NCI-H774 (cell line): ENCODE results near the gene CD22.

ENCODE experiments used
- DNase-seq: peaks from one replicate; lab custom pipeline; 2025; lab: John Stamatoyannopoulos, UW

The CD22 gene

DNA sequence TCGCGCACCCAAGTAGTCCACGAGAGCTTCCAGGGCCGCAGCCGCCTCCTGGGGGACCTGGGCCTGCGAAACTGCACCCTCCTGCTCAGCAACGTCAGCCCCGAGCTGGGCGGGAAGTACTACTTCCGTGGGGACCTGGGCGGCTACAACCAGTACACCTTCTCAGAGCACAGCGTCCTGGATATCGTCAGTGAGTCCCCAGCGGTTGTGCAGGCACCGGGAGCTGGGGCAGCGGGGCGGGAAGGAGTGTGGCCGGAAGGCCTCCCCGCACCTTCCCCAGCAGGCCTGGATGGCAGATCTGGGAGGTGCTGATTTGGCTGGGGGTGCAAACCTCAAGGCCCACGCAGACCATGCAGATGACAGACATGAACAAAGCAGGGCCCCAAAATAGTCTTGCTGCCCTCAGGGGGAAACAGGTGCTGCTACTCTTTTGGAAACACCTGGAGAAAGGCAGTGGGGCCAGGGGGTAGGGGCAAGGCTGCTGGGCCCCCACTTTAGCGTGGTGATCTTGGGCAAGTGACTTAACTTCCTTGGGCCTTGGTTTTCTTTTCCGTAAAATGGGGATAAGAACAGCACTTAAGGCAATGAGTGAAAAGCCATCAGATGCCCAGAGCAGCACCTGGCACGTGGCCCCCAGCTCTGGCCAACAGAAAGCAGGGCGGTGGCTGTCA lies 33.1 kb upstream of the CD22 start:
- DNase-seq, result no peak

DNA sequence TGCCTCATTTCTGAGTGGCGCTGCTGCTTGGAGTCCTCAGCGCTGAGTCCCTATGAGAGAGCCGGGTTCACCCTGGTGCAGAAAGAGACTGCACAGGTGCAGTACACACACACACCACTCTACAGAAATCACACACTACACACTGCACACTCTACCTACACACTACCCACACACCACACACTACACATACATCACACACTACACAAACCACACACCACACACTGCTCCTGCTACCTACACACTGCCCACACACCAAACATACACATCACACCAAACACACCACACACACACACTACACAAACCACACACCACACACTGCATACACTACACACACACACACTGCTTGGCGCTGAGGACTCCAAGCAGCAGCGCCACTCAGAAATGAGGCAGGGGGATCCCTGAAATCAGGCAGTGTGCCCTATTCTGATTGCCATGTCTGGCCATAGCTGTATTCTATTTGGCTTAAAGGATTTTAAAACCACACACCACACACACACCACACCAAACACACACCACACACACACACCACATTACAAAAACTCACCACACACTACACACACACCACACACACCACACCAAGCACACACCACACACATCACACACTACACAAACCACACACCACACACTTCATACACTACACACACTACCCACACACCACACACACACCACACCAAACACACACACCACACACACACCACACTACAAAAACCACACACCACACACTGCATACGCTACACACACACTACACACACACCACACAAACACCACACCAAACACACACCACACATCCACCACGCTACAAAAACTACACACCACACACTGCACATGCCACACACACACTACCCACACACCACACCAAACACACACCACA lies 32.1 kb upstream of the CD22 start:
- DNase-seq, result no peak

DNA sequence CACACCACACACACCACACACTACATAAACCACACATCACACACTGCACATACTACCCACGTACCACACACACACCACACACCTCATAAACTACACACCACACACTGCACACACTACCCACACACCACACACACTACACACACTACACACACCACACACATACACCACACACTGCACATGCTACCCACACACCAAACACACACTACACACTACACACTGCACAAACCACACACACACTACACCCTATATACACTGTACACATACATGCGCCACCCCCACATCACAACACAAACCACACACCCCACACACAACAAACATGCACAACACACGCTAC lies 31.5 kb upstream of the CD22 start:
- no peak for DNase-seq

DNA sequence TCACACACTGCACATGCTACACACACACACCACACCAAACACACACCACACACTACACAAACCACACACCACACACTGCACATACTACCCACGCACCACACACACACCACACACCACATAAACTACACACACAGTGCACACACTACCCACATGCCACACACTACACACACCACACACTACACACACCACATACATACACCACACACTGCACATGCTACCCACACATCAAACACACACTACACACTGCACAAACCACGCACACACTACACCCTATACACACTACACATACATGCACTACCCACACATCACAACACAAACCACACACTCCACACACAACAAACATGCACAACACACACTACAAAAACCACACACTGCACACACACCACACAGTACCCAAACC lies 31.1 kb upstream of the CD22 start:
- DNase-seq, result no peak

DNA sequence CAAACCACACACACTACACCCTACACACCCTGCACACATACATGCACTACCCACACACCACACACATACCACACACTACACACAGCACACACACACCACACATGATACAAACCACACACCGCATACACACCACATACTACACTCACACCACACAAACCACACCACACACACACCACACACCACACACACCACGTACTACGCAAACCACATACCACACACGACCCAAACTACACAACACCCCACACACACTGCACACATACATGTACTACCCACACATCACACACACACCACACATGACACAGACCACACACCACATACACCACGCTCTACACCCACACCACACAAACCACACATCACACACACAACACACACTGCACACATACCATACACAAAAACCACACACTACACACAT lies 30.4 kb upstream of the CD22 start:
- DNase-seq, result no peak

DNA sequence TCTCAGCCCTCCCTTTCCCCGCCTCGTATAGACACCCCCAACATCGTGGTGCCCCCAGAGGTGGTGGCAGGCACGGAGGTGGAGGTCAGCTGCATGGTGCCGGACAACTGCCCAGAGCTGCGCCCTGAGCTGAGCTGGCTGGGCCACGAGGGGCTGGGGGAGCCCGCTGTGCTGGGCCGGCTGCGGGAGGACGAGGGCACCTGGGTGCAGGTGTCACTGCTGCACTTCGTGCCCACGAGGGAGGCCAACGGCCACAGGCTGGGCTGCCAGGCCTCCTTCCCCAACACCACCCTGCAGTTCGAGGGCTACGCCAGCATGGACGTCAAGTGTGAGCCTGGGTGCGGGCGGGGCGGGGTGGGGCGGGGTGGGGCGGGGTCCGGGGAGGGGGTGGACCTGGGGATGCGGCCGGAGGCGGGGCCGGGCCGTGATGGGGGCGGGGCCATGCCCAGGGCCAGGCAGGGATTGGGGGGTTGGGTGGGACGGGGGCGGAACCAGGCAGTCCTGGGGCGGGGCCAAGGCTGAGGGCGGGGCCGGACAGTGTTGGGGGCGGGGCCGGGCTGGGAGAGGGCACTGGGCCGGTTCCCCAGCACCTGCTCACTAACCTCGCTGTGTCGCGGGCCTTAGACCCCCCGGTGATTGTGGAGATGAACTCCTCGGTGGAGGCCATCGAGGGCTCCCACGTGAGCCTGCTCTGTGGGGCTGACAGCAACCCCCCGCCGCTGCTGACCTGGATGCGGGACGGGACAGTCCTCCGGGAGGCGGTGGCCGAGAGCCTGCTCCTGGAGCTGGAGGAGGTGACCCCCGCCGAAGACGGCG lies 29.3 kb upstream of the CD22 start:
- DNase-seq, result no peak

DNA sequence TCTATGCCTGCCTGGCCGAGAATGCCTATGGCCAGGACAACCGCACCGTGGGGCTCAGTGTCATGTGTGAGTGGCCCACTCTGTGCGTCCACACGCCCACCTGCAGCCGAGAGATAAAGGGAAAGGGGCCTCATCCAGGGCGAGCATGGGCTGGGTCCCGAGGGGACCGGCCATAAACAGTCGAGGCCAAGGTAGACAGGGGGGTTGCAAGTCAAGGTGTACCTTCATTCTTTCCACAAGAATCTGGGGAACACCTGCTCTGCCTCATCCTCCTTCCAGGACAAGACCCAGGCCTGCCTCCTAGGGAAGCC lies 28.7 kb upstream of the CD22 start:
- DNase-seq, result no peak

DNA sequence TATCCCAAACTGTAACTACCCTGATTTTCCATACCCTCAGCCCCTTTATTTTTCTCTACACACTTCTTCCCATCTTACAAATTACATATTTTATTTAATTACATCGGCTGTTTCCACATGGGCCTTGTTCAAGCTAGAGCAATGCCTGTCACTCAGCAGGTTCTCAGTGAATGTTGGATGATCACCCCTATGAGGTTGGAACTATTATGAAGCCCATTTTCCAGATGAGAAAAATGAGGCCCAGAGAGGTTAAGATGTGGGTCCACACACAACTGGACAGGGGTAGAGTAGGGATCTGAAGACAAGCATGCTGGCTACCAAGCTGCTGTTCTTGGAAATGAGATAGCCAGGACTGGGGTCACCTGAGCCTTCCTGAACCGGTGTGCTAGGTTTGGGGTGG lies 27.0 kb upstream of the CD22 start:
- DNase-seq, result no peak

DNA sequence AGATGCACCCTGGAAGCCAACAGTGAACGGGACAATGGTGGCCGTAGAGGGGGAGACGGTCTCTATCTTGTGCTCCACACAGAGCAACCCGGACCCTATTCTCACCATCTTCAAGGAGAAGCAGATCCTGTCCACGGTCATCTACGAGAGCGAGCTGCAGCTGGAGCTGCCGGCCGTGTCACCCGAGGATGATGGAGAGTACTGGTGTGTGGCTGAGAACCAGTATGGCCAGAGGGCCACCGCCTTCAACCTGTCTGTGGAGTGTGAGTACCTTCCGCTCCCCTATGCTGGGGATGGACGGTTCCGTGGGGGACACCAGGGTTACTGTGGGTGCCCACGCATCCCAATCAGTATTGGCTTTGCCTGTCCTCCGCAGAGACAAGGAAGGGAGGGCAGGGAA lies 26.5 kb upstream of the CD22 start:
- no peak for DNase-seq

DNA sequence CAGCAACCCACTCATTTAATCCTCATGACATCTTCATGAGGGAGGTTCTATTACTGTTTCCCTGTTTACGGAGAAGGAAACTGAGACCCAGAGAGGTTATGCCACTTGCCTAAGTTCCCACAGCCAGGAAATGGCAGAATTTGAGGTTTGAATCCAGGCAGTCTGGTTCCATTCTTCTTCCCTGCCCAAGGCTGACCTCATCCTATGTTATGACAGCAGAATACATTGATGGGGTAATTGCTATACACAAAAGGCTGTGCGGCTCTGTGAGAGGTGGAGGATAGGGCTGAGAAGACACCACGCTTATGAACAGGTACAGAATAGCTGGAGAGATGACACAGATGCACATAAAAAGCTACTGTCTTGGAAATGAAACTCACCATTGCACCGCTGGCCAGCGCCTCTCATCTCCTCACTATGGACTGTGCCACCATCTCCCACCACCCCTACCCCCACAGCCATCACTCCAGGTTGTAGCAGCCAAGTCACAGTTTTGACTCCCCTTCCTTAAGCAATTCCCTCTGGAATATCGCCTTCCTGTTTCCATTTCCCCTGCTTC lies 25.6 kb upstream of the CD22 start:
- no peak for DNase-seq

DNA sequence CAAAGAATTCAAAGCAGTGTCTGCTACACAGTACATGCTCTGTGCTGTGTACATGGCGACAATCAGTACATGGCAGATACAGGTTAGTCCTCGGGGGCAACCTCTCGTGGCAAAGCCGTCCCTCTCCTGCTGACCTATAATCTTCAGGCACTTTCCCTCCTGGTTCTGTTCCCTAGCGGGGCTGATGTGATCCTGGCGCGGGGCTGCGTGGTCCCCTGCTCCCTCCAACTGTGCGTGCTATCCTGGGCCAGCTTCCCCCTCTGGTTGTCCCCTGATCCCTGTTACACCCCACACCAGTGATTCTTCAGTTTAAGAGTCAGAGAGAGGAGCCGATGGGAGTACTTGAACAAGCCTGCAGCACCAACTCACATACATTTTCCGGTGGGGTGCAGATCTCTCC lies 25.0 kb upstream of the CD22 start:
- no peak for DNase-seq

DNA sequence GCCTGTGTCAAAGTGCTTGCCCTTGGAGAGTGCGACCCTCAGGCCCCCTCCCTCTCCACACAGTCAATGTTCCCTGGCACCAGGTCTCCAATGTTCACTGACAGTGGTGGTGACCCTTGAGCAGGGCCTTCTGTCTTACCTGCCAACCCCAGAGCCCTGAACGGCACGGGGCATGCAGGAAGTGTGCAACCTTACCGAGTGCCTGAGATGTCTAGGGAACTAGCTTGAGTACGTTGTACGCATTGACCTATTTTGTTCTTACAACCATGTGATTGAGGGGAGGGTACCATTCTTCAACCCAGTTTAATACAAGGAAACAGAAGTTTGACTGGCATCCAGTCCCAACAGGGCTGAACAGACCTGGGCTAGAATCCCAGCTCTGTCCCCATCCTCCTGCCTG lies 23.8 kb upstream of the CD22 start:
- no peak for DNase-seq

DNA sequence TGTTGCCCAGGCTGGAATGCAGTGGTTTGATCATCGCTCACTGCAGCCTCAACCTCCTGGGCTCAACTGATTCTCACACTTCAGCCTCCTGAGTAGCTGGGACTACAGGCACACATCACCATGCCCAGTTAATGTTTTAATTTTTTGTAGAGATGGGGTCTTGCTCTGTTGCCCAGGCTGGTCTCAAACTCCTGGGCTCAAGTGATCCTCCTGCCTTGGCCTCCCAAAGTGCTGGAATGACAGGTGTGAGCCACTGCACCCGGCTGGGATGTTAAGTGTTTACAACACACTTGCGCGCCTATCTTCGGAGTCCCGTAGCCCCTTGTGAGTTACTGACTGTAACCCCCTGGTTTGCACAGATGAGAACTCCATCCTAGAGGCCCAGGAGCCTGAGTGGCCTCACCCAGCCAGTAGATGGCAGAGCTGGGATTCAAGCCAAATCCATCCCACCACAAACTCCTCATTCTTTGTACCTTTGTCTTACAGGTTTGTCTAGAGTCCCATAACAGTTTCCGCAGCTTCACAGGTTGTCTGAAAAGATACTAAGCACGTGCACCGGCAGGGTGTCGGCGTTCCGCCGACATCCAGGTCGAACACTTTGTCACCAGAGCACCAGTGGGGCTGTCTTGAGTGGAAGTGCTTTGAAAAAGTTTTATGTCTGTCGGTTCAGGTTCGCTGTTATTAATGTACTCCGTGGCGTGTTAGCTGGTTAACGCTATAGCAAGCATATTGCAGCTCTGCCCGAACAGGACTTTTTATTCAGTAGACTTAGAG lies 22.3 kb upstream of the CD22 start:
- DNase-seq, result no peak

DNA sequence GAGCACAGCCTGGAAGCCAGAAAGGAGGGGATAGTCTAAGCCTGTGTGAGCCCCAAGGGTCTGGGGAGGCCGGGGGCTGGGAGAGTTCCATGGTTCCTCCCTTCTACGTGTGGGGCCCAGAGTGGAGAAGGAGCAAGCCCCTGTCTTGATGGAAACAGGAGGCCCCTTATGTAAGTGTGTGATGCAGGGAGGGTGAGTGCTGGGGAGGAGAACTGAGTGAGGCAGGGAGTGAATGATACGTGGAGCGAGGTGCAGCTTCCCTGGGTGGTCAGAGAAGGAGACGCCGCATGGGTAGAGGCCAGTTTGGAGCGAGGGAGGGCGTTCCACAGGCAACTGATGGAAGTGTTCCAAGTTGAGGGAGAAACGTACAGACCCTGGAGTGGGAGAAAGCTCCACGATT lies 21.1 kb upstream of the CD22 start:
- no peak for DNase-seq

DNA sequence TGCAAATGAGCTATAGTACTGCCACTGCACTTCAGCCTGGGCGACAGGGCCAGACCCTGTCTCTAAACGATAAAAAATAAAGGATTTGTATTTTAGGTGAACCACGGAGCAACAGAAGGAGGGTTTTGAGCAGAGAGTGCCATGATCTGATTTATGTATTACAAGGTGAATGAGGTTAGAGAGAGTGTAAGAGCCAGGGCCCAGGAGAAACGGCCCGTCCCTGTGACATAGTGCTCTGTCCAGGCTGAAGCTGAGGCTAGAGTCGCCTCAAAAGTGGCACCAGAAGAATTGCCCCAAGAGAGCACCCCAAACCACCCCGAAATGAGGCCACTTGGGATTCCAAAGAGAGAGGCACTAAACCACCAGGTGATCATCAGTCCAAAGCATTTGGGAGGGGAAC lies 20.1 kb upstream of the CD22 start:
- no peak for DNase-seq

DNA sequence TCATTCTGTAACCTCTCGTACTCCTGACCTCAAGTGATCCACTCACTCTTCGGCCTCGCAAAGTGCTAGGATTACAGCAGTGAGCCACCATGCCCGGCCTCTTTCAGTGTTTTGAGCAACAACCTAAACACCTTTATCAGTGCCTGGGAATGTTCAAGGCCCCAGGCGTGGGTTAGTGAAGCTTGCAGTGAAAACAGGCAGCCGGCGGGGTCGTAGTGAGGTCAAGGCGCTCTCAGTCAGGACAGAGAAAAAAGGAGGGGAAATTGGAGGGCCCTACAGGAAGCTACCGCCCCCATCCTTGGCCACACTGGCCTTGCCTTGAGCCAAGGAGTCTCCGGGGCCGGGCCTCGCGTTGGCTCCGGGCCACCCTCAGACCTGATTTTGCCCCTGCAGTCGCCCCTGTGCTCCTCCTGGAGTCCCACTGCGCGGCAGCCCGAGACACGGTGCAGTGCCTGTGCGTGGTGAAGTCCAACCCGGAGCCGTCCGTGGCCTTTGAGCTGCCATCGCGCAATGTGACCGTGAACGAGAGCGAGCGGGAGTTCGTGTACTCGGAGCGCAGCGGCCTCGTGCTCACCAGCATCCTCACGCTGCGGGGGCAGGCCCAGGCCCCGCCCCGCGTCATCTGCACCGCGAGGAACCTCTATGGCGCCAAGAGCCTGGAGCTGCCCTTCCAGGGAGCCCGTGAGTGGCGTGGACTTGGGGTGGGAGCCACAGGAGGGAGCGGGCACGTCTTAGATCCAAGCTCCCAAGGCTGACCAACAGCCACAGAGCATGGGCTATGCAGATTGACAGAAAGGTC lies 19.3 kb upstream of the CD22 start:
- no peak for DNase-seq

DNA sequence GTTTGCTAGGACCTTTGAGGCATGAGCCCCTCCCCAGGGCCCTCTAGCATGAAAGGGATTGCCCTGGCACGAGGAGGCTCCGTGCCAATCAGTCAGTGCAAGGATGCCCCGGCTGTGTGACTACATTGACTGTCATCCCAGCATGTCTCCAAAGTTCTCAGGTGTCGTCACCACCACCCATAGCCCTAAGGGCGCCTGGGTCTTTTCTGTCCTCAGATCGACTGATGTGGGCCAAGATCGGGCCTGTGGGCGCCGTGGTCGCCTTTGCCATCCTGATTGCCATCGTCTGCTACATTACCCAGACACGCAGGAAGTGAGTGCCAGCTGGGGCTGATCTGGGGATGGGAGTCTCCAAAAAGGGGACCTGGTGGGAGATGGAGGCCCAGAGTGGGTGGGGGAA lies 18.7 kb upstream of the CD22 start:
- DNase-seq, result no peak

DNA sequence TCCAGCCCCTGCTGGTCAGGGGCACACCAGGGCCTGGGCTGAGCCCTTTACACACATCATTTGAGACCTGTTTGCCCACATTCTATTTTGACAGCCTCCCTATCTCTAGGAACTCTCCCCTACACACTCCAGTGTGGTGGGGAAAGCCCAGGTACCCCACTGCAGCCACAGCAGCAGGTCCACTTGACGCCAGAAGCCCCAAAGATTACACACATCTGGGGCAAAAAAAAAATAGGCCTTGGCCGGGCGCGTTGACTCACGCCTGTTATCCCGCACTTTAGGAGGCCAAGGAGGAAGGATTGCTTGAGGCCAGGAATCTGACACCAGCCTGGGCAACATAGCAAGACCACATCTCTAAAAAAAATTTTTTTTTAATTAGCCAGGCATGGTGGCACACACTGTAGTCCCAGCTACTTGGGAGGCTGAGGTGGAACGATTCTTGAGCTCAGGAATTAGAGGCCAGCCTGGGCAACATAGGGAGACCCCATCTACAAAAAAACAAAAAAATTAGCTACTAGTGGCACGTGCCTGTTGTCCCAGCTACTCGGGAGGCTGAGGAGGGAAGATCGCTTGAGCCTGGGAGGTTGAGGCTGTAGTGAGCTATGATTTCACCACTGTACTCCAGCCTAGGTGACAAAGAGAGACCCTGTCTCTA lies 18.0 kb upstream of the CD22 start:
- DNase-seq, result no peak

DNA sequence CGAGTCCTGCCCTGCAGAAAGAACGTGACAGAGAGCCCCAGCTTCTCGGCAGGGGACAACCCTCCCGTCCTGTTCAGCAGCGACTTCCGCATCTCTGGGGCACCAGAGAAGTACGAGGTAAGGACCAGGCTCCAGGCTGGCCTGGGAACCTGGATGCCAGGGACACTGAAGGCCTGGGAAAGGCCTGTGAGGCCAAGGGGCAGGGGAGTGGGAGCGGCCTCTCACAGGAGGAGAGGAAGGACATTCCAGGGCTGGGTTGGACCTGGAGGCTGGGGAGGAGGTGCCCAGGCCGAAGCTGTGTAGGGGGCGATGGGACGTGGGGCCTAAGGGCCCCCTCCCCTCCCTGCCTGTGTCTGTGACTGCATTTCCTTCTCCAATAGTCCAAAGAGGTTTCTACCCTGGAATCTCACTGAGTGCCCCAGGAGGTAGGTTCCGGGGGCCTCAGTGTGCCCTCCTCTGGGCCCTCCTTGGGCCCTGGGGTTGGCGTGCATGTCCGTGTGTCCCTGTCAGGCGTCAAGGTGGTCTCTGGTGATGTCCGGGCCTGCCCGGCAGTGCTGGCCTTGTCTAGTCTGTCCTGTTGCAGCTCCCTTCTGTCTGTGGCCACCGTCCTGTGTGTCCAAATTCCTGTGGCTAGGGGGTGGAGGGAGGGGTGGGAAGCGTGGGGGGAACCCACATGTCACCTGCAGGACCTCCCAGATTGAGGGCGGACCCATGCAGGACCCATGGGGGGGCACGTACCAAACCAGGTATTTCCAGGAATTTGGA lies 16.9 kb upstream of the CD22 start:
- no peak for DNase-seq

DNA sequence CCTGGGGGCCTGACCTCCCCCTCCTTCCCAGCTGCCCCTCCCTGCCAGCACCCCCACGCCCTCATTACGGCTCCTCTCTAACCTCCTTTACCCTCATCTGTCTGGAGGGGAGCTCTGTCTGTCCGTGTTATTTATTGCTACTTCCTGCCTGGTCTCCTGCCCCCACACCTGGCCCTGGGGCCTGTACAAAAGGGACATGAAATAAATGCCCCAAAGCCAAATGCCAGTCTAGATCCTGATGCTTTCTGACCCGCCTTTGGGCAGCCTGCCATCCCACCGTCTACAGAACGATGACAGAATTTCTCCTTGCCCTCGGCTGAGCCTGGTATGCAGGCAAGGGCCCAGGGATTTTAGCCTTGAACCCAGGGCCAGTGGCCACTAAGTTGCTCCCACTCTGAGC lies 15.4 kb upstream of the CD22 start:
- no peak for DNase-seq
